WTC11 (cell line): Measurements from ENCODE around the gene NR1I3. TPM values are rescaled to one million over a fixed set of nuclear protein-coding genes. Genes with fewer than 3 reads are reported as not detected.

Source experiments
- ATAC-seq: fragments of 200-7000 bp; cut with Tn5 transposase; 2 replicates; pipeline ENCODE4 v1.10.0; 2021; ENCODE audit warnings: mild to moderate bottlenecking, moderate library complexity
- CTCF ChIA-PET: fragments of 300-600 bp; sonication (Branson Sonifier 250); formaldehyde crosslinking; loops from one replicate; lab custom pipeline; 2021; ENCODE audit warnings: antibody characterized with exemption; lab: Charles Lee
- POLR2A ChIA-PET: fragments of 350-600 bp; sonication (Branson Sonifier 250); formaldehyde crosslinking; loops from one replicate; lab custom pipeline; 2021; ENCODE audit warnings: antibody characterized with exemption; lab: Charles Lee
- DNase-seq: peaks from one replicate; pipeline ENCODE4 v3.0.0; 2021; ENCODE audit warnings: low spot score
- H3K27ac Mint-ChIP-seq: 2 replicates; pipeline ENCODE4 v1.8.0; 2021; ENCODE audit warnings: mixed read lengths
- H3K27me3 Mint-ChIP-seq: 2 replicates; pipeline ENCODE4 v1.8.0; 2021; ENCODE audit warnings: low read depth, mild to moderate bottlenecking, moderate library complexity, mixed read lengths
- H3K36me3 Mint-ChIP-seq: 2 replicates; pipeline ENCODE4 v1.8.0; 2021; ENCODE audit warnings: mixed read lengths
- H3K4me1 Mint-ChIP-seq: 2 replicates; pipeline ENCODE4 v1.8.0; 2022; ENCODE audit warnings: mixed read lengths
- H3K4me3 Mint-ChIP-seq: 2 replicates; pipeline ENCODE4 v1.8.0; 2021; ENCODE audit warnings: mild to moderate bottlenecking, moderate library complexity, mixed read lengths
- H3K9me3 Mint-ChIP-seq: 2 replicates; pipeline ENCODE4 v1.8.0; 2021; ENCODE audit warnings: mixed read lengths
- CBFB ChIP-seq: sonication (generic); formaldehyde crosslinking; IDR thresholded peaks from 2 replicates; pipeline ENCODE4 v1.8.1; 2022; ENCODE audit warnings: mild to moderate bottlenecking, low read depth, missing genetic modification reagents
- CREM ChIP-seq: sonication (generic); formaldehyde crosslinking; IDR thresholded peaks from 2 replicates; pipeline ENCODE4 v1.8.1; 2022; ENCODE audit warnings: mild to moderate bottlenecking, missing genetic modification reagents, moderate library complexity
- FOXJ3 ChIP-seq: sonication (generic); formaldehyde crosslinking; IDR thresholded peaks from 2 replicates; pipeline ENCODE4 v1.9.0; 2021; ENCODE audit warnings: missing genetic modification reagents, mild to moderate bottlenecking, borderline replicate concordance
- FOXP1 ChIP-seq: sonication (generic); formaldehyde crosslinking; IDR thresholded peaks from 2 replicates; pipeline ENCODE4 v1.8.0; 2022; ENCODE audit warnings: missing genetic modification reagents, mild to moderate bottlenecking, moderate library complexity, borderline replicate concordance
- GTF2I ChIP-seq: fragments of 250-450 bp; sonication (Bioruptor Pico); conservative IDR thresholded peaks from 2 replicates; pipeline ENCODE4 v1.4.0; 2021; ENCODE audit warnings: mild to moderate bottlenecking
- JAZF1 ChIP-seq: fragments of 250-450 bp; sonication (Bioruptor Pico); IDR thresholded peaks from 2 replicates; pipeline ENCODE4 v1.9.0; 2021; ENCODE audit warnings: moderate library complexity, mild to moderate bottlenecking, inconsistent platforms
- MXD4 ChIP-seq: fragments of 250-450 bp; sonication (Bioruptor Pico); IDR thresholded peaks from 2 replicates; pipeline ENCODE4 v1.8.0; 2021; ENCODE audit warnings: mild to moderate bottlenecking, moderate library complexity, borderline replicate concordance
- NFATC4 ChIP-seq: fragments of 250-450 bp; sonication (Bioruptor Pico); IDR thresholded peaks from 2 replicates; pipeline ENCODE4 v1.9.0; 2021; ENCODE audit warnings: mild to moderate bottlenecking
- NFE2L1 ChIP-seq: sonication (generic); formaldehyde crosslinking; IDR thresholded peaks from 2 replicates; pipeline ENCODE4 v1.8.1; 2023; ENCODE audit warnings: missing genetic modification reagents
- SP1 ChIP-seq: sonication (generic); formaldehyde crosslinking; conservative IDR thresholded peaks from 2 replicates; pipeline ENCODE4 v1.8.1; 2022; ENCODE audit warnings: missing genetic modification reagents
- TEAD4 ChIP-seq: sonication (generic); formaldehyde crosslinking; IDR thresholded peaks from 2 replicates; pipeline ENCODE4 v1.8.0; 2022; ENCODE audit warnings: mild to moderate bottlenecking, missing genetic modification reagents
- TP53 ChIP-seq: sonication (generic); formaldehyde crosslinking; IDR thresholded peaks from 2 replicates; pipeline ENCODE4 v1.8.1; 2023; ENCODE audit warnings: mild to moderate bottlenecking, missing genetic modification reagents
- ZNF138 ChIP-seq: sonication (generic); formaldehyde crosslinking; conservative IDR thresholded peaks from 2 replicates; pipeline ENCODE4 v1.8.1; 2022; ENCODE audit warnings: mild to moderate bottlenecking, moderate library complexity, missing genetic modification reagents
- ZNF263 ChIP-seq: sonication (generic); formaldehyde crosslinking; IDR thresholded peaks from 2 replicates; pipeline ENCODE4 v1.8.1; 2022; ENCODE audit warnings: low read depth, mild to moderate bottlenecking, moderate library complexity, missing genetic modification reagents
- ZNF416 ChIP-seq: fragments of 250-450 bp; sonication (Bioruptor Pico); IDR thresholded peaks from 2 replicates; pipeline ENCODE4 v1.9.0; 2021; ENCODE audit warnings: mild to moderate bottlenecking, inconsistent platforms
- total RNA-seq: library from RNA; stranded (reverse); gene quantifications from 3 replicates; pipeline ENCODE4 v1.2.3, GENCODE V29; 2021
- TF ChIP-seq, protein P1 (sequence below): sonication (generic); formaldehyde crosslinking; IDR thresholded peaks from 2 replicates; pipeline ENCODE4 v1.8.0; 2023; ENCODE audit warnings: missing genetic modification reagents, mild to moderate bottlenecking, borderline replicate concordance
- TF ChIP-seq, protein P2 (sequence below): fragments of 250-450 bp; sonication (Bioruptor Pico); IDR thresholded peaks from 2 replicates; pipeline ENCODE4 v1.8.0; 2021; ENCODE audit warnings: mild to moderate bottlenecking
- TF ChIP-seq, protein P3 (sequence below): fragments of 250-450 bp; sonication (Bioruptor Pico); conservative IDR thresholded peaks from 2 replicates; pipeline ENCODE4 v1.9.0; 2021; ENCODE audit warnings: mild to moderate bottlenecking
- TF ChIP-seq, protein P4 (sequence below): sonication (generic); formaldehyde crosslinking; IDR thresholded peaks from 2 replicates; pipeline ENCODE4 v1.8.0; 2022; ENCODE audit warnings: mild to moderate bottlenecking, missing genetic modification reagents
- TF ChIP-seq, protein P5 (sequence below): sonication (generic); formaldehyde crosslinking; IDR thresholded peaks from 2 replicates; pipeline ENCODE4 v1.8.1; 2023; ENCODE audit warnings: mild to moderate bottlenecking, missing genetic modification reagents, moderate library complexity
- TF ChIP-seq, protein P6 (sequence below): sonication (generic); formaldehyde crosslinking; IDR thresholded peaks from 2 replicates; pipeline ENCODE4 v1.8.1; 2022; ENCODE audit warnings: mild to moderate bottlenecking, missing genetic modification reagents, moderate library complexity, borderline replicate concordance

The NR1I3 gene
- total RNA-seq, 1 experiment from 2014 or later, result not detected

DNA sequence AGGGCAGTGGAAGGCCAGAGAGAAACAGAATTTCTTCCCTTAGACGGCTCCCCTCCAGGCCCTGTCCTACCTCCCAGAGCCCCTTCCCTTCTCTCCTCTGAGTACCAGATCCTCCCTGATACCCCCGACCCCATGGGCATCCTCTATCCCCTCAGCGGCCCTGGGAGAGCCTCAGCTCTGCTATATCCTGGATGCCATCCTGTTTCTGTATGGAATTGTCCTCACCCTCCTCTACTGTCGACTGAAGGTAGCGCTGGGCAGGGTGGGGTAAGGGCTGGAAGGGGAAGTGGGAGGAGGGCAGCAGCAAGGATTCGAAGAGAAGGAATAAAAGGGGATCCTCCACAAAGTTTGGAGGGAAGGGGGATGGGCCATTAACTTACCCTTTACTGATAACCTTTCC is 20.2 kb downstream of the NR1I3 start (continued):
- no peak for TF ChIP-seq NFE2L1 (CRISPR knock-in tag)
- TF ChIP-seq, protein P1, sequence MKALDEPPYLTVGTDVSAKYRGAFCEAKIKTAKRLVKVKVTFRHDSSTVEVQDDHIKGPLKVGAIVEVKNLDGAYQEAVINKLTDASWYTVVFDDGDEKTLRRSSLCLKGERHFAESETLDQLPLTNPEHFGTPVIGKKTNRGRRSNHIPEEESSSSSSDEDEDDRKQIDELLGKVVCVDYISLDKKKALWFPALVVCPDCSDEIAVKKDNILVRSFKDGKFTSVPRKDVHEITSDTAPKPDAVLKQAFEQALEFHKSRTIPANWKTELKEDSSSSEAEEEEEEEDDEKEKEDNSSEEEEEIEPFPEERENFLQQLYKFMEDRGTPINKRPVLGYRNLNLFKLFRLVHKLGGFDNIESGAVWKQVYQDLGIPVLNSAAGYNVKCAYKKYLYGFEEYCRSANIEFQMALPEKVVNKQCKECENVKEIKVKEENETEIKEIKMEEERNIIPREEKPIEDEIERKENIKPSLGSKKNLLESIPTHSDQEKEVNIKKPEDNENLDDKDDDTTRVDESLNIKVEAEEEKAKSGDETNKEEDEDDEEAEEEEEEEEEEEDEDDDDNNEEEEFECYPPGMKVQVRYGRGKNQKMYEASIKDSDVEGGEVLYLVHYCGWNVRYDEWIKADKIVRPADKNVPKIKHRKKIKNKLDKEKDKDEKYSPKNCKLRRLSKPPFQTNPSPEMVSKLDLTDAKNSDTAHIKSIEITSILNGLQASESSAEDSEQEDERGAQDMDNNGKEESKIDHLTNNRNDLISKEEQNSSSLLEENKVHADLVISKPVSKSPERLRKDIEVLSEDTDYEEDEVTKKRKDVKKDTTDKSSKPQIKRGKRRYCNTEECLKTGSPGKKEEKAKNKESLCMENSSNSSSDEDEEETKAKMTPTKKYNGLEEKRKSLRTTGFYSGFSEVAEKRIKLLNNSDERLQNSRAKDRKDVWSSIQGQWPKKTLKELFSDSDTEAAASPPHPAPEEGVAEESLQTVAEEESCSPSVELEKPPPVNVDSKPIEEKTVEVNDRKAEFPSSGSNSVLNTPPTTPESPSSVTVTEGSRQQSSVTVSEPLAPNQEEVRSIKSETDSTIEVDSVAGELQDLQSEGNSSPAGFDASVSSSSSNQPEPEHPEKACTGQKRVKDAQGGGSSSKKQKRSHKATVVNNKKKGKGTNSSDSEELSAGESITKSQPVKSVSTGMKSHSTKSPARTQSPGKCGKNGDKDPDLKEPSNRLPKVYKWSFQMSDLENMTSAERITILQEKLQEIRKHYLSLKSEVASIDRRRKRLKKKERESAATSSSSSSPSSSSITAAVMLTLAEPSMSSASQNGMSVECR, result no peak
- no peak for TF ChIP-seq ZNF138 (CRISPR knock-in tag)
- TF ChIP-seq, protein P2, sequence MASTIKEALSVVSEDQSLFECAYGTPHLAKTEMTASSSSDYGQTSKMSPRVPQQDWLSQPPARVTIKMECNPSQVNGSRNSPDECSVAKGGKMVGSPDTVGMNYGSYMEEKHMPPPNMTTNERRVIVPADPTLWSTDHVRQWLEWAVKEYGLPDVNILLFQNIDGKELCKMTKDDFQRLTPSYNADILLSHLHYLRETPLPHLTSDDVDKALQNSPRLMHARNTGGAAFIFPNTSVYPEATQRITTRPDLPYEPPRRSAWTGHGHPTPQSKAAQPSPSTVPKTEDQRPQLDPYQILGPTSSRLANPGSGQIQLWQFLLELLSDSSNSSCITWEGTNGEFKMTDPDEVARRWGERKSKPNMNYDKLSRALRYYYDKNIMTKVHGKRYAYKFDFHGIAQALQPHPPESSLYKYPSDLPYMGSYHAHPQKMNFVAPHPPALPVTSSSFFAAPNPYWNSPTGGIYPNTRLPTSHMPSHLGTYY, result no peak
- no peak for TF ChIP-seq TP53
- TF ChIP-seq, protein P3, sequence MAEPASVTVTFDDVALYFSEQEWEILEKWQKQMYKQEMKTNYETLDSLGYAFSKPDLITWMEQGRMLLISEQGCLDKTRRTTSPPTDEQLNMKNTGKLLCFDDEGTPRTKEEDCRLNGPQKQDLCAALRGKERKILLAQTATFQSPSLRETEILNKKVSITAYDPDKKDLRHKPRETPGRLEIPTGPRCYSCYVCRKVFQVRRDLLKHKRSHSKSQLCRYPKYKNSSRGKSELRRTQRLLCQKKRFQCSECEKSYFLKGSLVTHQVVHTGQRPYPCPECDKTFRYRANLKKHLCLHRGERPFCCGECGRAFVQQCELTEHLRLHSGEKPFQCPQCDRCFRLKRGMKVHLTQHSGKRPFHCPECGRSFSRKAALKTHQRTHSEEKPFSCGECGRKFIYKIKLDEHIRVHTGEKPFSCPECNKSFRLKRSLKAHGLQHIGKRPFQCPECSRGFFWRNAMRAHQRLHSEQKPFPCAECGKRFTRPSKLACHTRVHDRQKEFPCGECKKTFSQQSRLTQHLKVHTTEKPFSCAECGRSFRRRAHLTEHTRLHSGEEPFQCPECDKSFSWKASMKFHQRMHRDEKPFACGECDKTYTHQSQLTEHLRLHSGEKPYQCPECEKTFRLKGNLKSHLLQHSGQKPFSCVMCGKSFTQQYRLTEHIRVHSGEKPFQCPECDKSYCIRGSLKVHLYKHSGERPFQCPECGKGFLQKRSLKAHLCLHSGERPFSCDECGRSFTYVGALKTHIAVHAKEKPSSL (CRISPR knock-in tag), result no peak
- no peak for TF ChIP-seq ZNF416 (CRISPR knock-in tag)
- TF ChIP-seq SP1 (CRISPR knock-in tag), result no peak
- TF ChIP-seq CBFB (CRISPR knock-in tag), result no peak

DNA sequence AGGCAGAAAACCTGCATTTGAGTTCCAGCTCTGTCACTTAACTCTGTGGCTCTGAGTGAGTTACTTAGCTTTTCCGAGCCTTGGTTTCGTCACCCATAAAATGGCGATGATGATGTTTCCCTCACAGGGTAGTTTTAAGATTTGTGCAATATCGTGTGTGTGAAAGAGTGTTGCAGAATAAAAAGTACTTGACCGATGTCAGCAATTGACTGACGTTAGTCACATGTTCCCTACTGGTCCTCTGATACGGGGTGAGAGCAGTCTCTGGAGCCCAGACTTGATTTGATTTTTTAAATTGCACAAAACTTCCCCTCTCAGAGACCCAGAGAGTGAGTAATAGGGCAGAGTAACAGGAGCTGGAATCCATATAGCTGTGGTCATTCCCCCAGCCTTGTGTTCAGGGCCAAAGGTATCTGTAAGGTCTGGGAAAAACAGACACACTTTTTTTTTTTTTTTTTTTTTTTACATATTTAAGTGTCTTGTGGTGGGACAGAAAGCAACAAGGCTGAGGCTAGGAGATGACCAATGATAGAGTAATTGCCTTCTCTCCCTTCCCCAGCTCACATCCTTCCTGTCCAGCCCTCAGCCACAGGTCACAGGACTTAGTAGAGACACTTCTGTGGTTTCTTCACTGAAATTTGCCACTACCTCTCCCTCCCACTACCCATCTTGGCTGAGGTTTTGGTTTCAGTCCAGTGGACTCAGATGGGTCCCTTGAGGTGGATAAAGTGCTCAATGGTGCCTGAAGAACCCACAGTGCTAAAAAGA is 20.9 kb downstream of the NR1I3 start:
- no peaks in the 10 kb centered on the region for H3K9me3 Mint-ChIP-seq
- H3K4me3 Mint-ChIP-seq, result no peak overlapping the region
- H3K4me1 Mint-ChIP-seq, result peaks cover 33% of the 10 kb centered on the region
- ATAC-seq (no peak), DNase-seq (no peak)
- TF ChIP-seq ZNF263 (CRISPR knock-in tag) (no peak), FOXP1 (CRISPR knock-in tag) (no peak), MXD4 (CRISPR knock-in tag) (no peak), GTF2I (CRISPR knock-in tag) (no peak), CREM (CRISPR knock-in tag) (no peak), JAZF1 (CRISPR knock-in tag) (no peak), TEAD4 (no peak), FOXJ3 (no peak), NFATC4 (CRISPR knock-in tag) (no peak)
- TF ChIP-seq, protein P4, sequence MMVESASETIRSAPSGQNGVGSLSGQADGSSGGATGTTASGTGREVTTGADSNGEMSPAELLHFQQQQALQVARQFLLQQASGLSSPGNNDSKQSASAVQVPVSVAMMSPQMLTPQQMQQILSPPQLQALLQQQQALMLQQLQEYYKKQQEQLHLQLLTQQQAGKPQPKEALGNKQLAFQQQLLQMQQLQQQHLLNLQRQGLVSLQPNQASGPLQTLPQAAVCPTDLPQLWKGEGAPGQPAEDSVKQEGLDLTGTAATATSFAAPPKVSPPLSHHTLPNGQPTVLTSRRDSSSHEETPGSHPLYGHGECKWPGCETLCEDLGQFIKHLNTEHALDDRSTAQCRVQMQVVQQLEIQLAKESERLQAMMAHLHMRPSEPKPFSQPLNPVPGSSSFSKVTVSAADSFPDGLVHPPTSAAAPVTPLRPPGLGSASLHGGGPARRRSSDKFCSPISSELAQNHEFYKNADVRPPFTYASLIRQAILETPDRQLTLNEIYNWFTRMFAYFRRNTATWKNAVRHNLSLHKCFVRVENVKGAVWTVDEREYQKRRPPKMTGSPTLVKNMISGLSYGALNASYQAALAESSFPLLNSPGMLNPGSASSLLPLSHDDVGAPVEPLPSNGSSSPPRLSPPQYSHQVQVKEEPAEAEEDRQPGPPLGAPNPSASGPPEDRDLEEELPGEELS (CRISPR knock-in tag), result no peak
- TF ChIP-seq, protein P5, sequence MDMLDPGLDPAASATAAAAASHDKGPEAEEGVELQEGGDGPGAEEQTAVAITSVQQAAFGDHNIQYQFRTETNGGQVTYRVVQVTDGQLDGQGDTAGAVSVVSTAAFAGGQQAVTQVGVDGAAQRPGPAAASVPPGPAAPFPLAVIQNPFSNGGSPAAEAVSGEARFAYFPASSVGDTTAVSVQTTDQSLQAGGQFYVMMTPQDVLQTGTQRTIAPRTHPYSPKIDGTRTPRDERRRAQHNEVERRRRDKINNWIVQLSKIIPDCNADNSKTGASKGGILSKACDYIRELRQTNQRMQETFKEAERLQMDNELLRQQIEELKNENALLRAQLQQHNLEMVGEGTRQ (CRISPR knock-in tag), result no peak
- TF ChIP-seq, protein P6, sequence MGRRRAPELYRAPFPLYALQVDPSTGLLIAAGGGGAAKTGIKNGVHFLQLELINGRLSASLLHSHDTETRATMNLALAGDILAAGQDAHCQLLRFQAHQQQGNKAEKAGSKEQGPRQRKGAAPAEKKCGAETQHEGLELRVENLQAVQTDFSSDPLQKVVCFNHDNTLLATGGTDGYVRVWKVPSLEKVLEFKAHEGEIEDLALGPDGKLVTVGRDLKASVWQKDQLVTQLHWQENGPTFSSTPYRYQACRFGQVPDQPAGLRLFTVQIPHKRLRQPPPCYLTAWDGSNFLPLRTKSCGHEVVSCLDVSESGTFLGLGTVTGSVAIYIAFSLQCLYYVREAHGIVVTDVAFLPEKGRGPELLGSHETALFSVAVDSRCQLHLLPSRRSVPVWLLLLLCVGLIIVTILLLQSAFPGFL (CRISPR knock-in tag), result no peak
- H3K27ac Mint-ChIP-seq, result no peak overlapping the region
- ChIA-PET POLR2A (interaction anchor here (0.5 to 1.4 kb wide), 2 partner anchors 9 to 164 kb away, joined by 5 to 7 read pairs; partner anchors contain the start of gene TOMM40L), CTCF (interaction anchor here (1.2 to 3.5 kb wide), 4 partner anchors 8 to 89 kb away, joined by 4 to 29 read pairs (median 6); partner anchors contain the start of gene TOMM40L)
- peaks cover 27% of the 10 kb centered on the region for H3K36me3 Mint-ChIP-seq
- H3K27me3 Mint-ChIP-seq, result no peaks in the 10 kb centered on the region
